Activated naive CD8-positive, alpha-beta T cell treated with anti-CD3 and anti-CD28 coated beads, Interleukin-2, amount 50 U/mL, for 24 hours (primary cell): ENCODE data around the gene TTLL9.

ENCODE experiments used
- ATAC-seq: fragments of 150-1000 bp; cut with Tn5 transposase; one replicate; pipeline ENCODE4 v1.10.0; 2021
- DNase-seq: peaks from one replicate; pipeline ENCODE4 v3.0.0; 2021
- H3K27ac Mint-ChIP-seq: one replicate; pipeline ENCODE4 v1.8.0; 2021; ENCODE audit warnings: mild to moderate bottlenecking, mixed read lengths
- H3K27me3 Mint-ChIP-seq: one replicate; pipeline ENCODE4 v1.8.0; 2021; ENCODE audit warnings: mixed read lengths
- H3K36me3 Mint-ChIP-seq: one replicate; pipeline ENCODE4 v1.8.0; 2021; ENCODE audit warnings: low read depth, mixed read lengths
- H3K4me1 Mint-ChIP-seq: one replicate; pipeline ENCODE4 v1.8.0; 2021; ENCODE audit warnings: mixed read lengths
- H3K4me3 Mint-ChIP-seq: one replicate; pipeline ENCODE4 v1.8.0; 2021; ENCODE audit warnings: mild to moderate bottlenecking, moderate library complexity, mixed read lengths
- H3K9me3 Mint-ChIP-seq: one replicate; pipeline ENCODE4 v1.8.0; 2021; ENCODE audit warnings: mixed read lengths

The TTLL9 gene

GRCh38 chr20:31968291-31969126, 98.1 kb downstream of the TTLL9 start:
- peaks cover 5% of the 10 kb centered on the region for H3K4me1 Mint-ChIP-seq
- peak; percentile 80 for ATAC-seq
- peak; percentile 86 for DNase-seq
- no peaks in the 10 kb centered on the region for H3K9me3 Mint-ChIP-seq
- H3K27me3 Mint-ChIP-seq = peaks cover 48% of the 10 kb centered on the region
- no peaks in the 10 kb centered on the region for H3K36me3 Mint-ChIP-seq
- no peak overlapping the region for H3K27ac Mint-ChIP-seq
- H3K4me3 Mint-ChIP-seq = peak overlapping the region; percentile 83

GRCh38 chr20:31969991-31970390, 99.6 kb downstream of the TTLL9 start:
- Mint-ChIP-seq H3K27me3 (peaks cover 51% of the 10 kb centered on the region), H3K9me3 (no peaks in the 10 kb centered on the region)

GRCh38 chr20:31972471-31973021, 102.1 kb downstream of the TTLL9 start:
- Mint-ChIP-seq H3K36me3 (no peaks in the 10 kb centered on the region), H3K9me3 (no peaks in the 10 kb centered on the region), H3K4me3 (no peak overlapping the region), H3K27ac (no peak overlapping the region), H3K27me3 (peaks cover 37% of the 10 kb centered on the region), H3K4me1 (peaks cover 2% of the 10 kb centered on the region)
- ATAC-seq (no peak), DNase-seq (no peak)

More at GRCh38 chr20:31969991-31970390, 99.6 kb downstream of the TTLL9 start:
- DNase-seq (no peak), ATAC-seq (no peak)
- Mint-ChIP-seq H3K4me3 (no peak overlapping the region), H3K4me1 (peaks cover 5% of the 10 kb centered on the region), H3K27ac (no peak overlapping the region), H3K36me3 (no peaks in the 10 kb centered on the region)

GRCh38 chr20:31974296-31974695, 103.9 kb downstream of the TTLL9 start:
- no peak for DNase-seq
- no peak for ATAC-seq
- H3K4me3 Mint-ChIP-seq = no peak overlapping the region
- H3K36me3 Mint-ChIP-seq = no peaks in the 10 kb centered on the region
- no peaks in the 10 kb centered on the region for H3K9me3 Mint-ChIP-seq
- H3K4me1 Mint-ChIP-seq = no peaks in the 10 kb centered on the region
- H3K27ac Mint-ChIP-seq = no peak overlapping the region
- peaks cover 31% of the 10 kb centered on the region for H3K27me3 Mint-ChIP-seq

- no peaks in the 10 kb centered on the region for H3K9me3 Mint-ChIP-seq
These were observed 104.6 kb downstream of the TTLL9 start for GRCh38 chr20:31974951-31975487.

GRCh38 chr20:31975874-31976273, 105.4 kb downstream of the TTLL9 start:
- H3K27ac Mint-ChIP-seq = no peak overlapping the region
- no peaks in the 10 kb centered on the region for H3K4me1 Mint-ChIP-seq
- ATAC-seq = no peak
- H3K4me3 Mint-ChIP-seq = no peak overlapping the region
- H3K36me3 Mint-ChIP-seq = no peaks in the 10 kb centered on the region
- H3K27me3 Mint-ChIP-seq = peaks cover 21% of the 10 kb centered on the region
- no peaks in the 10 kb centered on the region for H3K9me3 Mint-ChIP-seq
- DNase-seq = no peak

More at GRCh38 chr20:31974951-31975487, 104.6 kb downstream of the TTLL9 start:
- no peak for ATAC-seq
- Mint-ChIP-seq H3K4me3 (no peak overlapping the region), H3K36me3 (no peaks in the 10 kb centered on the region), H3K27ac (no peak overlapping the region), H3K4me1 (no peaks in the 10 kb centered on the region), H3K27me3 (peaks cover 26% of the 10 kb centered on the region)
- no peak for DNase-seq

GRCh38 chr20:31977080-31977479, 106.6 kb downstream of the TTLL9 start:
- no peaks in the 10 kb centered on the region for H3K36me3 Mint-ChIP-seq
- no peak overlapping the region for H3K4me3 Mint-ChIP-seq
- ATAC-seq = no peak
- H3K9me3 Mint-ChIP-seq = no peaks in the 10 kb centered on the region
- H3K27me3 Mint-ChIP-seq = peaks cover 22% of the 10 kb centered on the region
- H3K4me1 Mint-ChIP-seq = no peaks in the 10 kb centered on the region
- no peak for DNase-seq
- H3K27ac Mint-ChIP-seq = no peak overlapping the region

- H3K36me3 Mint-ChIP-seq = no peaks in the 10 kb centered on the region
- DNase-seq (no peak), ATAC-seq (no peak)
- H3K27me3 Mint-ChIP-seq = peaks cover 19% of the 10 kb centered on the region
- H3K4me3 Mint-ChIP-seq = no peak overlapping the region
- H3K27ac Mint-ChIP-seq = no peak overlapping the region
- no peaks in the 10 kb centered on the region for H3K9me3 Mint-ChIP-seq
- H3K4me1 Mint-ChIP-seq = no peaks in the 10 kb centered on the region
These were observed 109.4 kb downstream of the TTLL9 start for GRCh38 chr20:31979713-31980426.

- H3K36me3 Mint-ChIP-seq = no peaks in the 10 kb centered on the region
- H3K9me3 Mint-ChIP-seq = no peaks in the 10 kb centered on the region
- no peak overlapping the region for H3K27ac Mint-ChIP-seq
- ATAC-seq (no peak), DNase-seq (no peak)
- H3K4me3 Mint-ChIP-seq = no peak overlapping the region
- peaks cover 14% of the 10 kb centered on the region for H3K27me3 Mint-ChIP-seq
- no peaks in the 10 kb centered on the region for H3K4me1 Mint-ChIP-seq
These were observed 111.3 kb downstream of the TTLL9 start for GRCh38 chr20:31981784-31982183.

GRCh38 chr20:31984981-31985471, 114.6 kb downstream of the TTLL9 start:
- H3K27ac Mint-ChIP-seq = no peak overlapping the region
- H3K27me3 Mint-ChIP-seq = peaks cover 12% of the 10 kb centered on the region
- ATAC-seq = no peak
- no peaks in the 10 kb centered on the region for H3K36me3 Mint-ChIP-seq
- no peaks in the 10 kb centered on the region for H3K9me3 Mint-ChIP-seq
- no peak for DNase-seq
- no peak overlapping the region for H3K4me3 Mint-ChIP-seq
- H3K4me1 Mint-ChIP-seq = peaks cover 7% of the 10 kb centered on the region

GRCh38 chr20:31987744-31988143, 117.3 kb downstream of the TTLL9 start:
- DNase-seq (no peak), ATAC-seq (no peak)
- peaks cover 7% of the 10 kb centered on the region for H3K4me1 Mint-ChIP-seq
- no peaks in the 10 kb centered on the region for H3K36me3 Mint-ChIP-seq
- H3K27ac Mint-ChIP-seq = no peak overlapping the region
- H3K4me3 Mint-ChIP-seq = no peak overlapping the region
- H3K27me3 Mint-ChIP-seq = peaks cover 5% of the 10 kb centered on the region
- H3K9me3 Mint-ChIP-seq = no peaks in the 10 kb centered on the region

GRCh38 chr20:31988430-31989015, 118.1 kb downstream of the TTLL9 start:
- no peak overlapping the region for H3K4me3 Mint-ChIP-seq
- ATAC-seq = peak; percentile 85
- no peaks in the 10 kb centered on the region for H3K9me3 Mint-ChIP-seq
- peaks cover 7% of the 10 kb centered on the region for H3K4me1 Mint-ChIP-seq
- no peak overlapping the region for H3K27ac Mint-ChIP-seq
- DNase-seq = peak; percentile 18
- no peaks in the 10 kb centered on the region for H3K36me3 Mint-ChIP-seq
- H3K27me3 Mint-ChIP-seq = peaks cover 9% of the 10 kb centered on the region

- no peaks in the 10 kb centered on the region for H3K9me3 Mint-ChIP-seq
- H3K27me3 Mint-ChIP-seq = peaks cover 14% of the 10 kb centered on the region
- no peak for DNase-seq
- peaks cover 7% of the 10 kb centered on the region for H3K4me1 Mint-ChIP-seq
- no peak overlapping the region for H3K27ac Mint-ChIP-seq
- no peak overlapping the region for H3K4me3 Mint-ChIP-seq
- ATAC-seq = no peak
- H3K36me3 Mint-ChIP-seq = no peaks in the 10 kb centered on the region
These were observed 118.7 kb downstream of the TTLL9 start for GRCh38 chr20:31989030-31989645.
